ENCODE data around the gene IFT122.

Gene IFT122

DNA sequence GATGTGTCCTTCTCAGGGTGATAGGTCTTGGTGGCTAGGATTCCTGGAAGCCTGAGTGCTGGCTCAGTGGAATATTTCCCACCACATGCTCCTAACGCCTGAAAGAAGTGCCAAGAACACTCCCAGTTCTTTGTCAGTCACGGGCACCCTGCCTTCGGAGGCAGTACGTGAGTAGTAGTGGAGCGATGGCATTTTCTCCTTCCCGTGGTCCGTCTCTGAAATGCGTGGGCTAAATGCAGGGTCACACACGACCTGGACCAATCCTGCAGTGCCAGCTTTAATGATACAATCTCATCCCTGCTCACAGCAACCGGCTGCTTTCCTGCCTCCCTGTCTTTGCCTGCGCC is 117.5 kb downstream of the IFT122 start:
- no peak for DNase-seq (ENCODE audit: low spot score)

DNA sequence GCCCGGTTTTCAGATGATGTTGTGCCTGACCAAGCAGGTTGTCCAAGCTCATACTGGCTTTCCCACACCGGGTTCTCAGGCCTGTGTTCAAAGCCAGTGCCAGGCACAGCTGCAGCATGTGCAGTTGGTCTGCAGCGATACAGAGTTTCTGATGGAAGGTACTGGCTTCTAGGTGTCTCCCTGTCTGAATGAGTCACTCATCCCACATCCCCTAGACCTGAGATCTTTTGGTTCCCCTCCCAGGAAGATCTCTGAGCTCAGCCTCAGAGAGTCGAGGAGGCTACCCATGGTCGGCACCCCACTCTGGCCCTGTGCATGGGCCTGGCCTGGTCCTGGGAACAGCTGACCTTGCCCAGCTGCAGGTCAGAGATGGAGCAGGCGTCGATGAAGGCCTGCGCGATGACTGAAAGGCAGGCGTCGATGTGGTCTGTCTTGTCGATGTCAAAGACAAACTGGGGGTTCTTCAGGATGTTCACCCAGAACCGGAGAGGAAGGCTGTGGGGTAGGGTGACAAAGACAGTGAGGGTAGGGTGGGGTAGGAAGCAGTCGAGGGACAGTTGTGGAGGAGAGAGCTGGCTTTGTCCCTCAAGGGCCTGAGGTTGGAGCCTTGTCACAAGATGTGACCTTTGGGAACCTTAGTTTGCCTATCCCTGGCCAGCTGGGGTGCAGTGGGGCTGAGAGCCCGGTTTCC is 118.2 kb downstream of the IFT122 start:
- no peak for DNase-seq (ENCODE audit: low spot score)

DNA sequence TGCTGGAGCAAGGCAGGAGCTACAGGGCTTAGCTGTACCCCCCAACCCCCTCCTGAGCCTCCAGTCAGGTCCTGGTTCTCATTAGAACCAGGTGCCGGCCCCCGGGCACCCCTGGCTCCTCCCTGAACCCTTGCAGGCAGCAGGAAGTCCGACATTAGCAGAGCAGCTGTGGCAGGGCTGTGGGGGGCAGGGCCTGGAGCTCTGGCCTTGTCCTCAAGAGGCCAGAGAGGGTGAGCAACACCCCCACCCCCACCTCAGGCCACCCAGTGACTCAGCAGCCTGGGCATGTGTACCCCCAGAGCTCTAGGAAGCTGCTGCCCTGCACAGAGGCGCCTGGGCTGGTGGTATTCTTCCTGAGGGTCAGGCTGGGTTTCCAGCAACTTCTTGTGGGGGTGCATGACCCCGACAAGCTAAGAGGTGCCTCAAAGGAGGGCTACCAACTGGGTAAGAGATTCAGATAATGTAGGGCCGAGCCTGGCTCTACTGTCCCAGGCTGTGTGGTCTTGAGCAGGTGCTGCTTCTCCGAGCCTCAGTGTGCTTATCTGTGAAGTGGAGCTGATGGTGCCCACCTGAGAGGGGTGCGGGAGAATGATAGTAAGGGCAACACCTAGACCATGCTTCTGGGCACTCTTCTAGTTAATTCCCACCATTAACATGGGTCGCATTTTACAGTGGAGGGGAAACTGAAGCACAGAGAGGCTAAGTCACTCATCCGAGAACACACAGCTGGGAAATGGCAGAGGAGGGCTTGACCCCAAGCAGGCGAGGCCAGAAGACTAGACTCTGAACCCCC is 118.9 kb downstream of the IFT122 start:
- no peak for DNase-seq (ENCODE audit: low spot score)

DNA sequence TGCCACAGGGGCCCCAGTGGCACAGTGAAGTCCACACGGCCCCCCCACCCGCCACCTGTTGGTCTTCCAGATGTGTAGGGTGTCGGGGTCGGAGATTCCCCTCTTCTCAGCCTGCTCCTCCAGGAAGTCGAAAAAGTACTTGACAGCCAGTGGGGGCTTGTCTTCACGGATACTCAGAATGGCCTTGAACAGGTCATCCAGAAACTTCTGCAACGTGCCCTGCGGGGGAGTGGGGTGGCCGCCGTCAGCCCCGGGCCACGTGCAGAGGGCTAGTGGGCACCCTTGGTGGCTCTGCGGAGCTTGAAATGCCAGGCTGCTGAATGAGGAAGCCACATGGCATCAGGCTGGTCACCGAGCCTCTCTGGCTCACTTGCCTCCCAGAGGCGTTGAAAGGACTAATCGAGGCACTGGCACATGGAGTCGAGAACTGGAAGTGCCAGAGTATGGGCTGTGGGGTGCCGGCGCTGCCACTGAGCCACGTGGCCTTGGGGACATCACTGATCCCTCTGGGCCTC is 119.6 kb downstream of the IFT122 start:
- DNase-seq (ENCODE audit: low spot score), result no peak

DNA sequence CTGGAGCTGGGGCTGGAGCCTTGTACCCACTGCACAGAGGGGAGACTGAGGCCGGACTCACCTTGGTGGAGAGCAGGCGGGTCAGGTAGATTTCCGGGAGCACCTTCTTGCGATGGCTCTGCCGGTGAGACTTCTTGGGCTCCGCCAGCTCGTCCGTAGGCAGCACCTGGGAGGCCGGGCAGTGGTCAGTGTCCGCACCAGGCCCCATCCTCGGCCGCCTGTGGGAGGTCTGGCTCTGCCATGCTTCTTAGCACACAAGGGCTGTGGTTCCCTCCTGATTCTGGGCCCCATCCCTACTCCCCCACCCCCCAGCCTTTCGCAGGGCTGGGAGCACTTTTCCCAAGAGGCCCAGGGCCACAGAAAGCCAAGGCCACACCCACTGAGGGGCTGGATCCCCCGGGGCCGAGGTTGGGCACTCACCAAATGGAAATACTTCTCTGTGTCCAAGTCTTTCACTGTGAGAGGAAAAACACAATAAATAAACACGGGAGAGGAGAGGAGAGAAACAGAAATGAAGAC is 120.3 kb downstream of the IFT122 start:
- no peak for DNase-seq (ENCODE audit: low spot score)

DNA sequence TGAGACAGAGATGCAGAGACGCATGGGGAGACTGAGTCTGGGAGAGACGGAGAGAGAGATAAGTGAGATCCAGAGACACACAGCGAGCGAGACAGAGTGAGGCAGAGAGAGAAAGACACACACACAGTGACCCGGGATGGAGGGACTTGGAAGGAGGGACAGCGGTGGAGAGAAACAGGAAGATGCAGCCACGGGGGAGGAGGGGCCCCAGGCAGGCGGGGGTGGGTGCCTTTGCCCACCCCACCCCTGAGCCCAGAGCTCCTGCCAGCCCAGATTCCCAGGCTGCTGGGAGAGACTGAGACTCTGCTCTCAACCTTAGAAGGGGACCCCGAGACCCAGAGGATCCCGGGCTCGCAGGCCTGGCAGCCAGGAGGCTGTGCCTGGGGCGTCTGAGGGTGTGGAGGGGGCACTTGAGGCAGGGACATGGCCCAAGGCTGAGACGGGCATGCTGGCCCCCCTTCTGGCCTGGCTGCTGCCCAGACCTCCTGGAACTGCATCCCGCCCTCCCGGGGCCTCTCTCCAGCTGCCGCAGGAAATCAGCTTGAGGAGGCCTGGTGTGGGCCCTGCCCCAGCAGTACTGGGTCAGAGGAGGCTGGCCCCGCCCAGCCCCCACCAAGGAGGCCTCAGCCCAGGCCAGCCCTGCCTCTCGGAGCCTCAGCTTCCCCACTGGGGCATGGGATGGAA is 121.0 kb downstream of the IFT122 start:
- no peak for DNase-seq (ENCODE audit: low spot score)

DNA sequence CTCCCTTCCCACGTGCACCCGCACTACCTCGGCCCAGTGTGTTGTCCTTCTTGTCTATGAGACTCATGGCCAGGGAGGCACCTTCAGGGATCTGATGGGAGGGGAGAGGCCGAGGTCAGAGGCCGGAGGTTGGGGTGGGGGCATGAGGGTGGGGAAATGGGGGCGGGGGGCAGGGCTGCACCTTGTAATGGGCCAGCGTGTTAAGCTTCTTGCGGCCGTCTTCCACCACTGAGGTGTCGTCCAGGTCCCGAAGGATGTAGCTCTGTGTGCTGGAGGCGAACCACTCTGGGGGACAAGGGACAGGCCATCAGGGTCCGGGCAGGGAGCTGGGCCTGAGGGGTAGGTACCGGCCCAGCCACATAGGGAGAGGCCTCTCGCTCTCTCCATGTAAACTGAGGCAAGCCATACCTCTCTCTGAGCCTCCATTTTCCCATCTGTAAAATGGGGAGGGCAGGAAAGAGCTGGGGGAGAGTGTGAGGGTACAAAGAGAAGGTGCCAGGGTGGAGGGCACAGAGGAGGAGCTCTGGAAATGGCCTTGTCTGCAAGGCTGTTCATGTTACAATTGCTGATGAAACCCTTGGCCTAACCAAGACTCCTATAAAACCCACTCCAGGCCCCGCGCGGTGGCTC is 121.7 kb downstream of the IFT122 start:
- no peak for DNase-seq (ENCODE audit: low spot score)

DNA sequence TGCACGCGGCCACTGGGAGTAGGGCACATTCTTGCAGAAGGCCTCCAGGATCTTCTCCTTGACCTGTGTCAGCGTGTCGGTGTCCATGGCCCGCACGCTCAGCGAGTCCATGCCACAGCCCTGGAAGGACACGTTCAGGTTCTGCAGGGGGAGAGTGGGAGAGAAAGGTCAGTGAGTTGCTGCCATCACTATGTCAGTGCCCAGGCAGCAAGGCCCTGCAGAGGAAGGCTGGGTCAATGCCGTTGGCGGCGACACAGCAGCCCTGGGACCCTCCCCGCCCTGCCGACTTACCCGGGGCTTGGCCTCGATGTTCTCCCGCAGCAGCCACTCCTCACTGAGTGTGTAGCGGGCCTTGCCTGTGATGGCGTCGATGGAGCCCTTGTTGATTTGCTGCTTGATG is 122.8 kb downstream of the IFT122 start:
- DNase-seq (ENCODE audit: low spot score), result no peak

DNA sequence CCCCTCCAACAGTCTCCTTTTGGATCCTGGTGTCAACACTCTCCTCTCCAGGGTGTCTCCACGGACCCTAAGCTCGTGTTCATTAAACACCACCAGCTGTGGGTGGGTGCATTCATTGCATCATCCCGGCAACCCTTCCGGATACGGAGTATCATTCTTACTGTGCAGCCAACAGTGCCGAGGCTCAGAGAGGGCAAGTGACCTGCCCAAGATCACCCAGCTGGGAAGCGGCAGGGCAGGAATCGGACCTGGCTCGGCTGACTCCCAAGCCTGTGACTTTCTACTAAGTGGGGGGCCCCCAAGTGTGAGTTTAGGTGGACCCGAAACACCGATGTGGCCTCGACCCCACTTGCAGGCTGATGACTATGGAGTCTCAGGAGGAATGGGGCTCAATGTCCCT is 123.3 kb downstream of the IFT122 start:
- no peak for DNase-seq (ENCODE audit: low spot score)

DNA sequence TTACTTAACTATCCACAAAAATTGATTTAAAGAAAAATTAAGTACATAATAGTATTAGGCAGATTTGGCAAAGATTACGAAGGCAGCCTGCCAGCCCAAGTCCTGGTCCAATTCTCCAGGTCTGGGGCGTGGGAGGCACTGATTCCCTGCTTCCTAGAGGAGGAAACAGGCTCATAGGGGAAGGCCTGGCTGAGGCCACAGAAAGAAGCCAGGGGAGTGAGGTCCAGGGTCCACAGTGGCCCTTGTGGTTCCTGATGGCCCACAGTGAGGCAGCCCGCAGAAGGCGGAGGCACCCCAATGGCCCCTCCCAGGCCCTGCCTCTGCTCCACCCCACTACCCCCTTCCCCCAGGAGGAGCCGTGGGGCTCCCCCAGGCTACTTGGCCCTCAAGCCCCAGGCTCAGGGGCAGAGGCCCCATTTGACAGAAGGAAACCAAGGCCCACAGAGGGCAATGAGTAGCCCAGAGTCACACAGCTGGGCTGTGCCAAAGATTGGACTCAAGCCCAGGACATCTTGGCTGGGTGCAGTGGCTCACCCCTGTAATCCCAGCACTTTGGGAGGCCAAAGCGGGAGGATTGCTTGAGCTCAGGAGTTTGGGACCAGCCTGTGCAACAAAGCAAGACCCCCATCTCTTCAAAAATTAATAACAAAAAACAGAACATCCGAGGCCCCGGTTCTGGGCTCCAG is 124.0 kb downstream of the IFT122 start:
- DNase-seq (ENCODE audit: low spot score), result no peak

DNA sequence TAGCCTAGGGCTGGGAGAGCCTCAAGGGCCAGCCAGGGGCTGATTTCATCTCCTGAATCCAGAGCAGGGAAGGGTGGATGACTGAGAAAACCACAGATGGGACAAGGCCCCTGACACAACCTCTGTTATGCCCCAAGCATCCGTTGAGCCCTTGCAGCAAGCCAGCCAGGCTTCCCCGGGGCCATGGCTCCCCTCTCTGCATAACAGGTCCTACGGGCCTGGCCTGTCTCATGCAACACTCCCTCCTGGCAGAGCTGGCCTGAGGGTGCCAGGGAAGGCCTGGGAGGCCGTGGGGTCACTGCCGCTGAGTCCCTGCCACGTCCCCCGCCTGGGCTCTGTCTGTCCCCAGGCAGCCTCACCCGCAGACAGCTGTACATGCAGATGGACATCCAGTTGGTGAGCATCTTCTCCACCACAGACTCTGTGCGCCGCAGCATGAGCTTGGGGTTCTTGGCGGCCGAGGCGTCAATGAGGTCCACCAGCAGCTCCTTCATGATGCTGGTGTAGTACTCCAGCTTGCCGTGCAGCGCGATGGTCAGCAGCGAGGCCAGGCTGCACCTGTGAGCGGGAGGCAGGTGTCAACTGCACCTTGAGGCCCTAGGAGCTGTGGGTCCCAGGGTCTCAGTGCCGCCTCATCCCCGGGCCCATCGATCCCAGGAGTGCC is 125.1 kb downstream of the IFT122 start:
- DNase-seq (ENCODE audit: low spot score), result no peak

DNA sequence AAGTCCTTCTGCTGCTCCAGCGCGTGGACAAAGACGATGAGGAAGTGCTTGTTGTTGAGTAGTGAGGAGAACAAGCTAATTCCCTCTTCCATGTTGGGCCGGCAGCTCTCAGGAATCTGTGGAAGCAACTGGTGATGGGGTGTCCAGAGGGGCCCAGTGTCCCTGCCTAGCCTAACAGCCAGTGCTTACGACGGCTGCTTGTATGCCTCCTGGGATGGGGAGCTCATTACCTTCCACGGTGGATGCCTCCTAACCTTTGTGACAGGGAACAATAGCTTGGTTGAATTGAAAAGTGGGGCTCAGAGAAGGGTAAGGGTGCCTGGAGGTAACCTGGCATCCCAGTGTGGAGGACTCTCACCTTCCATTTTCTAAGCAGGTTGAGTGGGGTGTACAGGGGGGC is 125.9 kb downstream of the IFT122 start:
- DNase-seq (ENCODE audit: low spot score), result no peak

DNA sequence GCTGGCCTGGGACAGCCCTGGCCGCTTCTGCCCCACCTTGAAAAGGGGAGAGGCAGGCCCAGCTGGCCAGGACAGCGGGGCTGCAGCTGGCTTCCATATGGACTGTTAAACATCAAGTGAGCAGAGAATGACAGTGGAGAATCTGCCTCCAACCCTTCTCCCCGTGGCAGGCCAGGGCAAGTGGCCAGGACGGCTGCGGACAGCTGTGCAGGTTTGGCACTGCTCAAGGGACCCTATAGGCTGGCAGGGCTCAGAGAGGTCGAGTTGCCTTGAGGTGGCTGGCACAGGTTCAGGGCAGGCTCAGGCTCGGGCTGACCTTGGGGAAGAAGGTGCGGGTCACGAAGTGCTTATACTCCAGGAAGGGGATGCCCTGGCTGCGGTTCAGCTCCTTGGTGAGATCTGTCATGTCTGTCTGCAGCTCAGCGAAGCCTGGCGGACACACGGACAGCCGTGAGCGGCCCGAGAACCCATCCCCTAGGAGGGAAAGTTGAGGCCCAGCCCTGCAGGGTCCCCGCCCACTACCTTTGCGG is 127.2 kb downstream of the IFT122 start:
- DNase-seq (ENCODE audit: low spot score), result no peak

DNA sequence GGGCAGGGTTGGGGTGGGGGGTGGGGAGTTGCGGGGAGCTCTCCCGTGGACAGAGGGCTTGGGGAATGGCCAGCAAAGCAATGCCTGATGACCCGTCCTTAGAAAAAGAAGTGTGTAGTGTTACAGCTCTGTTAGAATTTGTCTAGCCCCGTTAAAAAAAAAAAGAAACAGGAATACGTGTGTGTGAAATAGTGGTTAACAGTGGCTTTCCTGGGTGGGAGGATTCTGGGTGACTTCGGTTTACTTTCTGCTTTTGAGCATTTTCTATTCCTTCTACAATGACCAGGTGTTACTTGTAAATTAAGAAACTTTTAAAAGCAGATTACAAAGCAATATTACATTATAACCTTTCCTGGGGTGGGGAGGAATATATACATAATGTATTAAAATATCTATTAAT is 127.9 kb downstream of the IFT122 start:
- no peak for DNase-seq (ENCODE audit: low spot score)

DNA sequence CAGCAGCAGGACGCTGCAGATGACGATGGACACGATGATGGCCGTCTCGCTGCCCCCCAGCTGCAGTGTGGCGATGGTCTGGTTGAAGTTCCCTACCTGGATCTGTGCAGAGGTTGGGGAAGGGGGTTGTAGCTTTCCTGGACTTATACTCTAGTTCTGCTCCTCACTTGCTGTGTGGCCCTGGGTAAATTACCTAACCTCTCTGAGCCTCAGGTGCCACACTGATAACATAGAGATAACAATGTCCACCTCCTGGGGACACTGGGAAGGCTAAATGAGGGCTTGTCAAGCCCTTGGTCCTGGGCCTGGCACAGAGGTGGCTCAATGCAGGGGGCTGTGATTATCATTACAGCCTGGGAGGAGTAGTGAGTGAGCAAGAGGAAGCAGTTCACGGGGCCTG is 129.8 kb downstream of the IFT122 start:
- DNase-seq (ENCODE audit: low spot score), result no peak

All from RKO (cell line).